D721Med (cell line): ENCODE data around the gene MKX.

Experiments
- DNase-seq: peaks from one replicate; pipeline ENCODE4 v3.0.0; 2011; ENCODE audit warnings: low spot score; ENCODE audit not compliant: insufficient read length
- FAIRE-seq: peaks from 2 replicates; lab custom pipeline; 2011; peaks lifted over from hg19 to GRCh38; lab: Jason Lieb, UNC
- TF ChIP-seq, protein P1 (sequence below): IDR thresholded peaks from 2 replicates; pipeline ENCODE4 v1.5.1; 2012; ENCODE audit warnings: mild to moderate bottlenecking, control low read depth; ENCODE audit not compliant: insufficient read depth; ENCODE audit errors: missing control alignments

The MKX gene

DNA sequence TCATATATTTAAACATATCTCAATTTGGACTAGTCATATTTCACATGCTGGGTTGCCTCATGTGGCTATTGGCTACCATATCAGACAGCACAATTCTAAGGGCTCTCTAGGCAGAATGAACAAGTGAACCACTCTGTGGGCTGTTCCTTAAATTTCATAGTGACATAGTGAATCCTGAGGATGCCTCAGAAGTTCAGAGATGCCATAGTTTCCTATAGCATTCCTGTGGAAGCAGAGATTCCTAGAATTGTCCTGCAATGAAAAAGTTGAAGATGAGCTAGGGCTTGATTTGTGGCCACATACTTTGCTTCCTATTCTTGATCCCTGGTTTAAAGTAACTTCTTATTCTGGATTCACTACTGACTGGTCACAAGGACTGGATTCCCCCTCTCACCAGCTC is 35.6 kb downstream of the MKX start:
- TF ChIP-seq, protein P1, sequence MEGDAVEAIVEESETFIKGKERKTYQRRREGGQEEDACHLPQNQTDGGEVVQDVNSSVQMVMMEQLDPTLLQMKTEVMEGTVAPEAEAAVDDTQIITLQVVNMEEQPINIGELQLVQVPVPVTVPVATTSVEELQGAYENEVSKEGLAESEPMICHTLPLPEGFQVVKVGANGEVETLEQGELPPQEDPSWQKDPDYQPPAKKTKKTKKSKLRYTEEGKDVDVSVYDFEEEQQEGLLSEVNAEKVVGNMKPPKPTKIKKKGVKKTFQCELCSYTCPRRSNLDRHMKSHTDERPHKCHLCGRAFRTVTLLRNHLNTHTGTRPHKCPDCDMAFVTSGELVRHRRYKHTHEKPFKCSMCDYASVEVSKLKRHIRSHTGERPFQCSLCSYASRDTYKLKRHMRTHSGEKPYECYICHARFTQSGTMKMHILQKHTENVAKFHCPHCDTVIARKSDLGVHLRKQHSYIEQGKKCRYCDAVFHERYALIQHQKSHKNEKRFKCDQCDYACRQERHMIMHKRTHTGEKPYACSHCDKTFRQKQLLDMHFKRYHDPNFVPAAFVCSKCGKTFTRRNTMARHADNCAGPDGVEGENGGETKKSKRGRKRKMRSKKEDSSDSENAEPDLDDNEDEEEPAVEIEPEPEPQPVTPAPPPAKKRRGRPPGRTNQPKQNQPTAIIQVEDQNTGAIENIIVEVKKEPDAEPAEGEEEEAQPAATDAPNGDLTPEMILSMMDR, result no peak
- FAIRE-seq (no peak), DNase-seq (no peak)

DNA sequence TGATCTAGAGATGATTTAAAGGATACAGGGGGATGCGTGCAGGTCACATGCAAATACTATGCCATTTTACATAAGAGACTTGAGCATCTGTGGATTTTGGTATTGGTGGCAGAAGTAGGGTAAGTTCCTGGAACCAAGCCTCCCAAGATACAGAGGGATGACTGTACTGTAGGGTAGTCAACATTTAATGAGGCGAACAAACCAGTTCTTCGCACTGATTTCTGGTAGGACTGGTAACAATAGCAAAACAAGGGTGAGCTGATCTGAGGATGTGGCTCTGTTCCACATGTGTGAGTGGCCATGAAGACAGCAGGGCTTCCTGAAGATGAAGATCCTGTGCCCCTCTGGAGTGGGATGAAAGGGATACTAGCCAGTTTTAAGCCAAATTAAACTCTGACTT is 36.3 kb downstream of the MKX start:
- TF ChIP-seq, protein P1, result no peak
- DNase-seq, result no peak
- FAIRE-seq, result no peak

DNA sequence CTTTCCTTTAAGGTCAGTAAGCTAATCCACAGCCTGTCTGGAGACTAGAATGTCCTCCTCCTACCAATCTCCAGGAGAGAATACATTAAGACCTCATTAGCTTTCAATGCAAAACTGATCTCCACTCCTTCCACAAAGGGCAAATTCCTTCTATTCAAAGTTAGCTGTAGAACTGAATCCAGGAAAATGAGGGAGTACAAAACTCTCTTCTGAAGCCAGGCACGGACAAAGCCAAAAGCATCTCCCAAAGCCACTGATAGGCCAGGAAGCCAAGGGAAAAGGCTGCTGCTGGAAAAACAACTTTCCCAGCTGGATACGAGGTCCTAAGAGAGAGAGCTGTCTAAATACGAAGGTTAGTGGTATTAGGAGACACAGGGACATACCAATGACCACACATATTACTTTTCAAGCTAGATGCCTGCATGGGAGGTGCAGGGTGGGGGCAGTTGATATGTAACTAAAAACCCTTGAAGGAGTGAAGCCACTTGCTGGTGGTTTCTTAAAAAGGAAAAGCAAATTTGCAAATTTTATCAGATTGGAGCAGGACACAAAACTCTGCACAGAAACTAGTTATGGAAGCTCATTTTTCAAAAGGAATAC is 43.6 kb downstream of the MKX start:
- no peak for FAIRE-seq
- TF ChIP-seq, protein P1, result no peak
- DNase-seq, result no peak

DNA sequence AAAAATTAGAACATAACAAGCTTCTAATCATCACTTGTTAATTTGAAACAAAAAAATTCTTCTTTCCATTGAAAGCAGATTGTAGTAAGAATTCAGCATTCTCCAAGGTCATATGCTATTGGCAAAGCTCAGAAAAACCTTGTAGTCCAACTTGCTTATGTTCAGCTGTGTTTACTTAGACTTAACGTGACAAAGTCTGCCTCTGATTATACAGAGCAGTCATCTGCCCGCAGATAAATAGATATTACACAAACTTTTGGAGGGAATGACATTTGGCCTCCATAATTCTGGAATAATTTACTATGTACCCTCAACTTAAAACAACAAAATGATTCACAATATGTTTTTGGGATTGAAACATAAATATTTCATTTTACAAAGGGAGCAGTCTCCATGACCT is 45.8 kb downstream of the MKX start:
- TF ChIP-seq, protein P1, result no peak
- no peak for DNase-seq

DNA sequence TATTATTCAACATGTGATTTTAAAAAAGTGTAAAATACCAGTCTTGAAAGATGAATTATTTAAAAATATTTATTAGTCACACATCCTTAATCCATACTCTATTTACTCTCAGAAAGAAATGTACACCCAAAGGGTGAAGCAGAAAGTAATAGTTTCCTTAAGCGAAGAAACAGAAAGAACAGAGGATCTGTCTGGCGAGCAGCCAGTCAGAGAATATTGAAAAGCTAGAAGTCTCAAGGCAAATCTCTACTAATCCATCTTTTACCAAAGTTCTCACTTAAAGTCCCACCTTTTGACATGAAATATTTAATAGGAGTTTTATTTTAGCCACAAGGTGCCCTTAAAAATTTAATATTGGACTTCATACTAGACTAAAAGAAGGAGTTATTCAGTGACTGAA is 46.7 kb downstream of the MKX start:
- no peak for DNase-seq
- TF ChIP-seq, protein P1, result no peak
- no peak for FAIRE-seq

More for the DNA sequence above, 45.8 kb downstream of the MKX start:
- FAIRE-seq, result no peak

DNA sequence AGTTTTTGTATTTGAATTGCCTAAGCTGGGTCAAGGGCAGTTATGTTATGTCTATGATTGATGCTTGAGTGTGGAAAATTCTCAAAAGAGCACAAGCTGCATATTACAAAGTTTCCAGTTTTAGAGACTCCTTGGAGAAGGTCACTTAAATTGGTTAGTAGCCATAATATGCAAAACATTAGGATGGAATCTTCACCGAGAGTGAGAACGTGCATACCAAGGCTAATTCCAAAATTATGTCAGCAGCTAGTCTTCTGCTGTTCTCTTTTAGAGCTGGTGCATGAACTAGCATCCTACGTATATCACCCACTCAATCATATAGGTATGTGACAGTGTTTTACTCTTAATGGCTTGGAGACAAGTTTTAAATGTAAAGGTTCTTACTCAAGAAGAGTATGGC is 49.2 kb downstream of the MKX start:
- DNase-seq (no peak), FAIRE-seq (no peak)
- TF ChIP-seq, protein P1, result no peak

DNA sequence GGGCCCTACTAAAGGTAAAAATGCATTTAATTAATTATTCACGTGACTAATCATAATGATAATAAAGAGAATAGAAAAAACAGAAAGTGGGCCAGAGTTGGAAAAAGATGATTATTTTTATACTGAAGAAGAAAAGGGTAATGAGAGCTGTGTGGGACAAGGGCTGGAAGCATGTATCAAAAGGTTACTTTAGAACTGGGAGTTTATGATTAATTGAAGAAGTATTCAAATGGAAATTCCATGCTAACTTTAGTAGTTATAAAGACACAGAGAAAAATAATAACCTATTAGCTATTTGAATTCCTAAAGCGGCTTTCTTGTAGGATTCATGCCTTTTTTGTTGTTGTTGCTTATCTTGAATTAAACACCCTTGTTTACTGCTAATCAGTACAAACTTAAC is 49.9 kb downstream of the MKX start:
- FAIRE-seq (no peak), DNase-seq (no peak)
- TF ChIP-seq, protein P1, result no peak
